GM12878 (cell line): ENCODE data around the gene ABCB8. TPM values are rescaled to one million over a fixed set of nuclear protein-coding genes. Genes with fewer than 3 reads are reported as not detected.

ENCODE experiments used
- ATF3 ChIP-seq: IDR thresholded peaks from 2 replicates; pipeline ENCODE4 v1.6.1; 2011; ENCODE audit warnings: low read depth, mild to moderate bottlenecking, low read length, moderate library complexity, borderline replicate concordance; ENCODE audit errors: extremely low read depth
- BCL3 ChIP-seq: IDR thresholded peaks from 2 replicates; pipeline ENCODE4 v1.6.1; 2011; ENCODE audit warnings: borderline replicate concordance, low read depth, mild to moderate bottlenecking, moderate library complexity, low read length; ENCODE audit not compliant: insufficient read depth, poor library complexity, severe bottlenecking
- CBX3 ChIP-seq: fragments of 200-600 bp; sonication (generic); IDR thresholded peaks from 2 replicates; pipeline ENCODE4 v1.6.1; 2016; ENCODE audit warnings: low read depth, borderline replicate concordance
- ETV6 ChIP-seq, 2 experiments: fragments of 450-650 bp in 1 of 2; IDR thresholded peaks in 1 of 2; conservative IDR thresholded peaks in 1 of 2; 2 replicates each; pipeline ENCODE4 v1.6.1; 2014; ENCODE audit warnings: antibody characterized with exemption in 1 of 2, borderline replicate concordance in 1 of 2, low read depth in 1 of 2, mild to moderate bottlenecking in 1 of 2, moderate library complexity in 1 of 2
- NFXL1 ChIP-seq: fragments of 450-650 bp; IDR thresholded peaks from 2 replicates; pipeline ENCODE4 v1.6.1; 2017; ENCODE audit warnings: antibody characterized with exemption, mild to moderate bottlenecking, borderline replicate concordance
- POU2F2 ChIP-seq: IDR thresholded peaks from 3 replicates; pipeline ENCODE4 v1.6.1; 2011; ENCODE audit warnings: low read depth, mild to moderate bottlenecking, low read length, borderline replicate concordance
- RAD51 ChIP-seq: fragments of 450-650 bp; IDR thresholded peaks from 2 replicates; pipeline ENCODE4 v1.6.1; 2016; ENCODE audit warnings: moderate library complexity, mild to moderate bottlenecking, inconsistent platforms
- polyA plus RNA-seq, 11 experiments: library from polyadenylated mRNA; depleted of rRNA in 4 of 11; unstranded in 6 of 11; stranded (reverse) in 5 of 11; fragments of >200 nt; fragmentation: Nextera tagmentation in 4 of 11; fragmentation: Illumina TruSeq in 1 of 11; extraction: Ambion mirVana in 4 of 11; extraction: Trizol in 1 of 11; gene quantifications; 1 replicate in 1 of 11; 2 replicates in 10 of 11; pipeline versions ENCODE4 v1.2.1 to v1.2.3, GENCODE V29; 2011 to 2016; ENCODE audit warnings: inconsistent platforms in 2 of 11, missing spikeins in 2 of 11, low read depth in 1 of 11
- total RNA-seq, 4 experiments: library from RNA; depleted of rRNA in 3 of 4; stranded (reverse); fragments of >200 nt in 3 of 4; fragmentation: Illumina TruSeq in 1 of 4; extraction: Trizol in 1 of 4; gene quantifications; 2 replicates each; pipeline versions ENCODE4 v1.2.1 to v1.2.3, GENCODE V29; 2013 to 2021

Gene ABCB8
- total and polyA plus RNA-seq, 10 of the 15 experiments (the other 5 are each of a cell fraction or from before 2014, with no cell fraction given) = 0.77 to 34.8 (median 18.9) TPM

DNA sequence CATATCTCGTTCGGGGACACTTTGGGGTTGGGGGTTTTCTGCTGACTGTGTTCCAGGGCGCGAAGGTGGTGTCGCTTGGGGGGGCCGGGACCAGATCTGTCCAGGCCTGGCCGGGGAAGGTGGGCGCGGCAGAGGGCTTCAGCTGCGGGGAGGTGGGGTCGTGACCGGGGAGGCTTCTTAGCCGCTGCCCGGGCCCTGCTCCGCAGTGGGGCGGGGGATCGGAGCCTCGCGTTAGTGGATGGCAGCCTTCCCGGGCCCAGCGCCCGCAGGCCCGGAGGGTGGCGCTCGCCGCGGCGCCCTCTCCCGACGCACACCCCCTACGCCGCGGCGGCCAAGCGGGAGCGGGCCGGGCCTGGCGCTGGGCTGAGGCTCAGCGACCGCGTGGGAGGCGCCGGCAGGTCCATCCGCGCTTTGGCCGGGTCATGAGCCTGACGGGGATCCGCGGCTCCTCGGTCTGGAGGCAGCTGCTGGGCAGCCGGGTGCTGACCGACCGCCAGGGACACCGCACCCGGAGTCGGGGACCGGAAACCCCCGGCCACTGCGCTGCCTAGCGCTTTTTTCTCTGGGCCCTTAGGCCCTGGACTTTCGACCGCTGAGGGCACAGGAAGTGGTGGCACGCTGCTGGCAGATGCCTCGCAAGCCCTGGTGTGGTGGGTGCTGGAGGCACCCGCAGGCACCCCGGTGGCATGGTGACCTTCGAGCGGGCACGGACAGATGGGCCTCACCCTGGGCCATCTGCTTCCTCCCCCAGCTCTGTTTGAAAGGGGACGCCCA, 59.2 kb downstream of the ABCB8 start (continued):
- TF ChIP-seq BCL3 (no peak), CBX3 (no peak), NFXL1 (no peak), ATF3 (no peak), RAD51 (no peak), ETV6 (conservative IDR thresholded peaks at IDR 0.05 in 1 of 2, IDR thresholded peaks at IDR 0.05 in 1 of 2; ENCODE audit: borderline replicate concordance in 1 of 2, low read depth in 1 of 2) (no peak), POU2F2 (no peak)
